PC-9 (cell line): ENCODE results near the gene TRMT61B.

ENCODE experiments used
- EZH2 ChIP-seq: fragments of 200-600 bp; sonication (generic); IDR thresholded peaks from 2 replicates; pipeline ENCODE4 v1.8.0; 2017; ENCODE audit warnings: antibody characterized with exemption, low read depth
- TF ChIP-seq, protein P1 (sequence below): fragments of 200-600 bp; sonication (generic); conservative IDR thresholded peaks from 2 replicates; pipeline ENCODE4 v1.6.1; 2017; ENCODE audit warnings: mixed run types, antibody characterized with exemption, mild to moderate bottlenecking, moderate library complexity

DNA sequence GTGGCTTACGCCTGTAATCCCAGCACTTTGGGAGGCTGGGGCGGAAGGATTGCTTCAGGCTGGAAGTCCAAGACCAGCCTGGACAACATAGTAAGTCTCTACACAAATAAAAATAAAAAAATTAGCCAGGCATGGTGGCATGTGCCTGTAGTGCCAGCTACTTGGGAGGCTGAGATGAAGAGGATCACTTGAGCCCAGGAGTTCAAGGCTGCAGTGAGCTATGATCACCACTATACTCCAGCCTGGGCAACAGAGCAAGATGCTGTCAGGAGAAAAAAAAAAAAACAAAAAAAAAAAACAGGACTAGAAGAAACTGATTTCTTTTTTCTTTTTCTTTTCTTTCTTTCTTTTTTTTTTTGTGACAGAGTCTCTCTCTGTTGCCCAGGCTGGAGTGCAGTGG is 45.9 kb downstream of the TRMT61B start:
- TF ChIP-seq EZH2, result no peak
- TF ChIP-seq, protein P1, sequence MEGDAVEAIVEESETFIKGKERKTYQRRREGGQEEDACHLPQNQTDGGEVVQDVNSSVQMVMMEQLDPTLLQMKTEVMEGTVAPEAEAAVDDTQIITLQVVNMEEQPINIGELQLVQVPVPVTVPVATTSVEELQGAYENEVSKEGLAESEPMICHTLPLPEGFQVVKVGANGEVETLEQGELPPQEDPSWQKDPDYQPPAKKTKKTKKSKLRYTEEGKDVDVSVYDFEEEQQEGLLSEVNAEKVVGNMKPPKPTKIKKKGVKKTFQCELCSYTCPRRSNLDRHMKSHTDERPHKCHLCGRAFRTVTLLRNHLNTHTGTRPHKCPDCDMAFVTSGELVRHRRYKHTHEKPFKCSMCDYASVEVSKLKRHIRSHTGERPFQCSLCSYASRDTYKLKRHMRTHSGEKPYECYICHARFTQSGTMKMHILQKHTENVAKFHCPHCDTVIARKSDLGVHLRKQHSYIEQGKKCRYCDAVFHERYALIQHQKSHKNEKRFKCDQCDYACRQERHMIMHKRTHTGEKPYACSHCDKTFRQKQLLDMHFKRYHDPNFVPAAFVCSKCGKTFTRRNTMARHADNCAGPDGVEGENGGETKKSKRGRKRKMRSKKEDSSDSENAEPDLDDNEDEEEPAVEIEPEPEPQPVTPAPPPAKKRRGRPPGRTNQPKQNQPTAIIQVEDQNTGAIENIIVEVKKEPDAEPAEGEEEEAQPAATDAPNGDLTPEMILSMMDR, result no peak
